HepG2 (cell line): ENCODE data around the gene ODAM. TPM values are rescaled to one million over a fixed set of nuclear protein-coding genes. Genes with fewer than 3 reads are reported as not detected.
A peak's percentile ranks its signal among the peaks of the same experiment; 100 is the strongest.

ENCODE experiments used
- ATAC-seq: fragments of 200-7000 bp; cut with Tn5 transposase; 3 replicates; pipeline ENCODE4 v1.9.1; 2020; ENCODE audit warnings: mild to moderate bottlenecking, moderate library complexity
- BruUV-seq: library from RNA; stranded (reverse); fragments of 400-500 nt; replicated peaks from 2 replicates; lab custom pipeline; 2021; lab: Mats Ljungman, UMichigan
- CTCF ChIA-PET: fragments of 300-600 bp; formaldehyde crosslinking; extraction: SDS; loops from one replicate; lab custom pipeline; 2021; ENCODE audit warnings: low total read pairs, inconsistent platforms, low intra/inter-chr PET ratio; lab: Yijun Ruan, JAX
- POLR2A ChIA-PET: fragments of 350-600 bp; sonication (Branson Sonifier 250); formaldehyde crosslinking; loops from one replicate; lab custom pipeline; 2020; ENCODE audit warnings: antibody characterized with exemption, inconsistent platforms; lab: Yijun Ruan, JAX
- DNase-seq: peaks from one replicate; pipeline ENCODE4 v3.0.0-alpha.2; 2015; ENCODE audit warnings: low spot score
- FAIRE-seq: peaks from 3 replicates; lab custom pipeline; 2011; peaks lifted over from hg19 to GRCh38; lab: Jason Lieb, UNC
- H2AFZ ChIP-seq: one replicate; pipeline ENCODE4 v1.6.1; 2011; ENCODE audit warnings: low read length, inconsistent platforms
- H3K27ac ChIP-seq: fragments of 300-600 bp; 3 replicates; pipeline ENCODE4 v1.8.0; 2011; ENCODE audit warnings: mixed run types, mild to moderate bottlenecking, mixed read lengths, low read length, inconsistent platforms; ENCODE audit not compliant: insufficient read depth; ENCODE audit errors: extremely low read length
- H3K27me3 ChIP-seq, 2 experiments: fragments of 200-600 bp in 1 of 2; 2 replicates in 1 of 2; 3 replicates in 1 of 2; pipeline versions ENCODE4 v1.6.0 to v1.8.0; 2011; ENCODE audit warnings: low read length in 2 of 2, mild to moderate bottlenecking in 2 of 2, moderate library complexity in 2 of 2, inconsistent platforms in 1 of 2; ENCODE audit not compliant: insufficient read depth in 2 of 2, control insufficient read depth in 1 of 2
- H3K36me3 ChIP-seq, 2 experiments: fragments of 200-600 bp in 1 of 2; replicated peaks in 1 of 2; 2 replicates in 1 of 2; 3 replicates in 1 of 2; pipeline versions ENCODE4 v1.5.1 to v1.8.0; 2011; ENCODE audit warnings: low read length in 2 of 2, inconsistent platforms in 1 of 2; ENCODE audit not compliant: insufficient read depth in 2 of 2, control insufficient read depth in 1 of 2
- H3K4me1 ChIP-seq: 2 replicates; pipeline ENCODE4 v1.5.1; 2012; ENCODE audit warnings: low read length, inconsistent platforms; ENCODE audit not compliant: insufficient read depth
- H3K4me2 ChIP-seq: 2 replicates; pipeline ENCODE4 v1.6.0; 2011; ENCODE audit warnings: low read depth, low read length, inconsistent platforms
- H3K4me3 ChIP-seq, 3 experiments: fragments of 200-600 bp in 1 of 3; sonication (generic), shearing (Covaris generic) in 1 of 3; replicated peaks in 1 of 3; 2 replicates each; pipeline ENCODE4 v1.5.1; 2011 to 2016; ENCODE audit warnings: low read length in 3 of 3, inconsistent platforms in 2 of 3, low read depth in 2 of 3, mild to moderate bottlenecking in 2 of 3, control low read depth in 1 of 3, mixed read lengths in 1 of 3; ENCODE audit not compliant: insufficient read depth in 1 of 3
- H3K79me2 ChIP-seq: one replicate; pipeline ENCODE4 v1.6.1; 2011; ENCODE audit warnings: low read length, inconsistent platforms; ENCODE audit not compliant: insufficient read depth
- H3K9ac ChIP-seq: 2 replicates; pipeline ENCODE4 v1.6.0; 2011; ENCODE audit warnings: mild to moderate bottlenecking, low read depth, low read length, inconsistent platforms; ENCODE audit not compliant: insufficient read depth
- H3K9me3 ChIP-seq: 2 replicates; pipeline ENCODE4 v1.5.1; 2012; ENCODE audit warnings: mild to moderate bottlenecking, low read length
- H4K20me1 ChIP-seq: 2 replicates; pipeline ENCODE4 v1.6.0; 2011; ENCODE audit warnings: inconsistent platforms, mild to moderate bottlenecking, low read length, moderate library complexity; ENCODE audit not compliant: insufficient read depth
- CBX2 ChIP-seq, 2 experiments: fragments of 200-600 bp in 1 of 2; sonication (generic); formaldehyde crosslinking in 1 of 2; IDR thresholded peaks; 2 replicates each; pipeline versions ENCODE4 v1.7.0 to v1.8.1; 2018 to 2022; ENCODE audit warnings: low read depth in 2 of 2, low read length in 1 of 2, mild to moderate bottlenecking in 1 of 2, missing genetic modification reagents in 1 of 2
- DZIP1 ChIP-seq: sonication (generic); formaldehyde crosslinking; IDR thresholded peaks from 2 replicates; pipeline ENCODE4 v1.5.0; 2020; ENCODE audit warnings: mild to moderate bottlenecking, missing genetic modification reagents
- HNRNPK ChIP-seq: fragments of 200-400 bp; formaldehyde crosslinking; IDR thresholded peaks from 2 replicates; pipeline ENCODE4 v1.6.1; 2018; ENCODE audit warnings: low read length, low read depth, moderate library complexity, mild to moderate bottlenecking; ENCODE audit not compliant: poor library complexity, severe bottlenecking
- MNT ChIP-seq: fragments of 450-650 bp; IDR thresholded peaks from 2 replicates; pipeline ENCODE4 v1.6.1; 2016
- PCBP2 ChIP-seq: fragments of 200-400 bp; formaldehyde crosslinking; optimal IDR thresholded peaks from 2 replicates; pipeline ENCODE3; 2018; ENCODE audit warnings: low read length, low read depth; ENCODE audit not compliant: poor library complexity, severe bottlenecking
- SRY ChIP-seq: sonication (generic); formaldehyde crosslinking; IDR thresholded peaks from 2 replicates; pipeline ENCODE4 v1.8.0; 2022; ENCODE audit warnings: mild to moderate bottlenecking, missing genetic modification reagents
- ZNF816 ChIP-seq: sonication (generic); formaldehyde crosslinking; IDR thresholded peaks from 2 replicates; pipeline ENCODE4 v1.8.0; 2022; ENCODE audit warnings: missing genetic modification reagents, mild to moderate bottlenecking, borderline replicate concordance
- WGBS: methylation state at CpG from one replicate; pipeline ENCODE4 v1.1.6; 2017; ENCODE audit warnings: low lambda C conversion rate; 5-methylcytosine and 5-hydroxymethylcytosine counted together
- in situ Hi-C: cut with HindIII; loops from 2 replicates; pipeline ENCODE4 v1.10.0; 2017; ENCODE audit warnings: low pct_unique_long_range_greater_than_20kb; ENCODE audit not compliant: extremely low pct_ligation_motif_present
- intact Hi-C: fragments of 100-400 bp; cut with micrococcal nuclease; formaldehyde crosslinking; loops from one replicate; pipeline ENCODE4 v1.10.0; 2022; ENCODE audit not compliant: unreplicated experiment
- polyA plus RNA-seq, 8 experiments: library from polyadenylated mRNA; depleted of rRNA in 3 of 8; stranded (reverse) in 7 of 8; unstranded in 1 of 8; fragments of >200 nt; fragmentation: Illumina TruSeq in 4 of 8; extraction: Trizol in 4 of 8; gene quantifications; 2 replicates each; pipeline versions ENCODE4 v1.2.1 to v1.2.3, GENCODE V29; 2011 to 2016; ENCODE audit warnings: low read depth in 4 of 8, missing spikeins in 1 of 8, mixed read lengths in 1 of 8; ENCODE audit not compliant: insufficient read depth in 1 of 8
- total RNA-seq, 5 experiments: library from RNA; depleted of rRNA; stranded (reverse); fragments of >200 nt; fragmentation: Illumina TruSeq; extraction: Trizol; gene quantifications; 2 replicates each; pipeline ENCODE4 v1.2.3, GENCODE V29; 2016; ENCODE audit warnings: low read depth in 1 of 5
- TF ChIP-seq, protein P1 (sequence below): sonication (generic); formaldehyde crosslinking; IDR thresholded peaks from 2 replicates; pipeline ENCODE4 v1.5.0; 2020; ENCODE audit warnings: mild to moderate bottlenecking, missing genetic modification reagents

Gene ODAM
- total and polyA plus RNA-seq, 2 of the 13 experiments (the other 11 are each of a cell fraction or from before 2014, with no cell fraction given), result 94.6 to 115 TPM

- POLR2A ChIA-PET, result no interaction called here
- CTCF ChIA-PET, result no interaction called here
- over 99% methylated on average over 5 of the region's 5 CpGs for WGBS
- no peaks in the 10 kb centered on the region for H4K20me1 ChIP-seq
- no peak overlapping the region for H2AFZ ChIP-seq
- in situ Hi-C loops (no loop called here), intact Hi-C loops (no loop called here)
- no peak overlapping the region for H3K27ac ChIP-seq
- DNase-seq (no peak), ATAC-seq (no peak), FAIRE-seq (no peak)
- H3K9me3 ChIP-seq, result no peaks in the 10 kb centered on the region
- H3K4me2 ChIP-seq, result no peak overlapping the region
- H3K27me3 ChIP-seq, result no peaks in the 10 kb centered on the region
- H3K4me1 ChIP-seq, result peaks cover 33% of the 10 kb centered on the region
- H3K9ac ChIP-seq, result no peak overlapping the region
- H3K4me3 ChIP-seq, result no peak overlapping the region
- BruUV-seq, result no TSS peak
- peak; percentile 97 for TF ChIP-seq HNRNPK
- peak; percentile 98 for TF ChIP-seq PCBP2
- TF ChIP-seq MNT, result no peak
- no peaks in the 10 kb centered on the region for H3K79me2 ChIP-seq
- no peaks in the 10 kb centered on the region for H3K36me3 ChIP-seq
Measured at GRCh38 chr4:70178075-70178660, 17.4 kb upstream of the ODAM start.

DNA sequence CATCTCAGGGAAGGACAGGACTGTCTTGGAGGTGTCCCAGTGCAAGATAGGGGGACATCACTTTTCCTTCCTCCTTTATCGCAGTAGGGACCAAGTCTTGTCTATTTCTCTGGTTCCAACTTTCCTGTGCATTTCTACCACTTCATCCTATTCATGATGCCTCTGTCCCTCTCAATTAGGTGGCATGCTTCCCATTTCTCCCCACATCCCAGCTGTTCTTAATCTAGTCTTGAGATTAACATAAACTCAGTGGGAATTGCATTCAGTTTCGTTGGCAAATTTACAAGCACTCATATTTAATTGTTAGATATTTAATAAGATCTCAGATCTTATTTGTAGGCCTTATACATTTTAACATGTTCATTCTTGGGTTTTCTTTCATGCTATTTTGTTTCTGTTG, 15.7 kb upstream of the ODAM start:
- H3K79me2 ChIP-seq, result no peaks in the 10 kb centered on the region
- ChIA-PET POLR2A (no interaction called here), CTCF (no interaction called here)
- ATAC-seq (no peak), FAIRE-seq (no peak), DNase-seq (no peak)
- peak overlapping the region; percentile 17 for H3K27ac ChIP-seq
- in situ Hi-C loops, result loop anchor here (5.0 to 10.0 kb wide), 2 partner anchors 295 to 348 kb away; no protein-coding TSS in a partner anchor
- 93% methylated on average over 2 of the region's 2 CpGs for WGBS
- H4K20me1 ChIP-seq, result no peaks in the 10 kb centered on the region
- H3K9ac ChIP-seq, result no peak overlapping the region
- no TSS peak for BruUV-seq
- H3K4me1 ChIP-seq, result peaks cover 49% of the 10 kb centered on the region
- no peaks in the 10 kb centered on the region for H3K9me3 ChIP-seq
- no peak overlapping the region for H3K4me2 ChIP-seq
- H3K4me3 ChIP-seq, result no peak overlapping the region
- H2AFZ ChIP-seq, result no peak overlapping the region
- H3K36me3 ChIP-seq, result no peaks in the 10 kb centered on the region
- intact Hi-C loops, result loop anchor here (5.0 kb wide), 2 partner anchors 283 to 298 kb away; no protein-coding TSS in a partner anchor
- no peaks in the 10 kb centered on the region for H3K27me3 ChIP-seq
- TF ChIP-seq CBX2 (IDR thresholded peaks at IDR 0.05; ENCODE audit: low read depth, low read length) (no peak), CBX2 (CRISPR knock-in tag; IDR thresholded peaks at IDR 0.05; ENCODE audit: low read depth) (no peak), ZNF816 (CRISPR knock-in tag) (no peak), SRY (CRISPR knock-in tag) (no peak), DZIP1 (CRISPR knock-in tag) (no peak)
- TF ChIP-seq, protein P1, sequence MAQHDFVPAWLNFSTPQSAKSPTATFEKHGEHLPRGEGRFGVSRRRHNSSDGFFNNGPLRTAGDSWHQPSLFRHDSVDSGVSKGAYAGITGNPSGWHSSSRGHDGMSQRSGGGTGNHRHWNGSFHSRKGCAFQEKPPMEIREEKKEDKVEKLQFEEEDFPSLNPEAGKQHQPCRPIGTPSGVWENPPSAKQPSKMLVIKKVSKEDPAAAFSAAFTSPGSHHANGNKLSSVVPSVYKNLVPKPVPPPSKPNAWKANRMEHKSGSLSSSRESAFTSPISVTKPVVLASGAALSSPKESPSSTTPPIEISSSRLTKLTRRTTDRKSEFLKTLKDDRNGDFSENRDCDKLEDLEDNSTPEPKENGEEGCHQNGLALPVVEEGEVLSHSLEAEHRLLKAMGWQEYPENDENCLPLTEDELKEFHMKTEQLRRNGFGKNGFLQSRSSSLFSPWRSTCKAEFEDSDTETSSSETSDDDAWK (CRISPR knock-in tag), result no peak
